ENCODE results near the gene BIVM.
"Not testable (repeated sequence)": the region's sequence is repeated elsewhere in the genome, so short reads cannot be mapped to it uniquely, and the experiment has no call there.

BIVM gene

GRCh38 chr13:102771298-102772041 is 27.4 kb upstream of the BIVM start:
- Histone ChIP-seq H3K9me3 (ENCODE audit: control insufficient read depth in 2 of 2, low read length in 2 of 2) (no peaks in the 10 kb centered on the region), H3K27me3 (ENCODE audit: control insufficient read depth in 2 of 2, insufficient read depth in 2 of 2, low read length in 2 of 2) (no peaks in the 10 kb centered on the region), H3K4me3 (ENCODE audit: low read length in 2 of 2) (no peak overlapping the region), H3K9ac (ENCODE audit: low read depth in 1 of 2, low read length in 2 of 2) (no peak overlapping the region), H3K36me3 (ENCODE audit: control insufficient read depth in 2 of 2, insufficient read depth in 2 of 2, low read length in 2 of 2) (peaks cover 0 to under 1% of the 10 kb centered on the region in 2 donors), H3K4me1 (ENCODE audit: control insufficient read depth in 2 of 2, insufficient read depth in 2 of 2, low read length in 2 of 2) (peaks cover 3 to 6% of the 10 kb centered on the region in 2 donors), H3K27ac (ENCODE audit: low read depth in 2 of 2, low read length in 2 of 2) (no peak overlapping the region)

- no peak overlapping the region for H3K9ac ChIP-seq (ENCODE audit: low read depth in 1 of 2, low read length in 2 of 2)
- H3K4me3 ChIP-seq (ENCODE audit: low read length in 2 of 2) = no peak overlapping the region
- peaks cover 3 to 6% of the 10 kb centered on the region in 2 donors for H3K4me1 ChIP-seq (ENCODE audit: control insufficient read depth in 2 of 2, insufficient read depth in 2 of 2, low read length in 2 of 2)
- no peaks in the 10 kb centered on the region for H3K36me3 ChIP-seq (ENCODE audit: control insufficient read depth in 2 of 2, insufficient read depth in 2 of 2, low read length in 2 of 2)
- H3K27ac ChIP-seq (ENCODE audit: low read depth in 2 of 2, low read length in 2 of 2) = no peak overlapping the region
- H3K27me3 ChIP-seq (ENCODE audit: control insufficient read depth in 2 of 2, insufficient read depth in 2 of 2, low read length in 2 of 2) = no peaks in the 10 kb centered on the region
- H3K9me3 ChIP-seq (ENCODE audit: control insufficient read depth in 2 of 2, low read length in 2 of 2) = no peaks in the 10 kb centered on the region
Measured at GRCh38 chr13:102772042-102772425, 26.9 kb upstream of the BIVM start.

GRCh38 chr13:102773441-102774213 is 25.3 kb upstream of the BIVM start, which contains the start of gene TEX30:
TEX30 (minus strand) TSS chr13:102773786; CDS start chr13:102770026, 3,760 bp downstream.
- Histone ChIP-seq H3K4me1 (ENCODE audit: control insufficient read depth in 2 of 2, insufficient read depth in 2 of 2, low read length in 2 of 2) (peaks cover 3 to 6% of the 10 kb centered on the region in 2 donors), H3K27me3 (ENCODE audit: control insufficient read depth in 2 of 2, insufficient read depth in 2 of 2, low read length in 2 of 2) (no peaks in the 10 kb centered on the region), H3K9me3 (ENCODE audit: control insufficient read depth in 2 of 2, low read length in 2 of 2) (no peaks in the 10 kb centered on the region), H3K9ac (ENCODE audit: low read depth in 1 of 2, low read length in 2 of 2) (peak within 1 kb of the TSS; percentile 76 to 85), H3K27ac (ENCODE audit: low read depth in 2 of 2, low read length in 2 of 2) (peak within 1 kb of the TSS; percentile 55 to 73), H3K36me3 (ENCODE audit: control insufficient read depth in 2 of 2, insufficient read depth in 2 of 2, low read length in 2 of 2) (no peaks in the 10 kb centered on the region), H3K4me3 (ENCODE audit: low read length in 2 of 2) (peak within 1 kb of the TSS; percentile 93 to 94)

- Histone ChIP-seq H3K36me3 (ENCODE audit: control insufficient read depth in 2 of 2, insufficient read depth in 2 of 2, low read length in 2 of 2) (no peaks in the 10 kb centered on the region), H3K9ac (ENCODE audit: low read depth in 1 of 2, low read length in 2 of 2) (peak overlapping the region in 1 of 2 donors; percentile 85), H3K27ac (ENCODE audit: low read depth in 2 of 2, low read length in 2 of 2) (peak overlapping the region; percentile 55 to 73), H3K4me1 (ENCODE audit: control insufficient read depth in 2 of 2, insufficient read depth in 2 of 2, low read length in 2 of 2) (peaks cover 3 to 6% of the 10 kb centered on the region in 2 donors), H3K27me3 (ENCODE audit: control insufficient read depth in 2 of 2, insufficient read depth in 2 of 2, low read length in 2 of 2) (no peaks in the 10 kb centered on the region), H3K9me3 (ENCODE audit: control insufficient read depth in 2 of 2, low read length in 2 of 2) (no peaks in the 10 kb centered on the region), H3K4me3 (ENCODE audit: low read length in 2 of 2) (peak overlapping the region; percentile 93 to 94)
Measured at GRCh38 chr13:102774214-102774568, 24.7 kb upstream of the BIVM start.

- H3K9me3 ChIP-seq (ENCODE audit: control insufficient read depth in 2 of 2, low read length in 2 of 2) = no peaks in the 10 kb centered on the region
- H3K27me3 ChIP-seq (ENCODE audit: control insufficient read depth in 2 of 2, insufficient read depth in 2 of 2, low read length in 2 of 2) = no peaks in the 10 kb centered on the region
- H3K27ac ChIP-seq (ENCODE audit: low read depth in 2 of 2, low read length in 2 of 2) = no peak overlapping the region
- H3K4me1 ChIP-seq (ENCODE audit: control insufficient read depth in 2 of 2, insufficient read depth in 2 of 2, low read length in 2 of 2) = peaks cover 3 to 6% of the 10 kb centered on the region in 2 donors
- H3K36me3 ChIP-seq (ENCODE audit: control insufficient read depth in 2 of 2, insufficient read depth in 2 of 2, low read length in 2 of 2) = no peaks in the 10 kb centered on the region
- no peak overlapping the region for H3K9ac ChIP-seq (ENCODE audit: low read depth in 1 of 2, low read length in 2 of 2)
- no peak overlapping the region for H3K4me3 ChIP-seq (ENCODE audit: low read length in 2 of 2)
Measured at GRCh38 chr13:102774591-102775520, 24.1 kb upstream of the BIVM start.

- Histone ChIP-seq H3K4me3 (ENCODE audit: low read length in 2 of 2) (no peak overlapping the region), H3K36me3 (ENCODE audit: control insufficient read depth in 2 of 2, insufficient read depth in 2 of 2, low read length in 2 of 2) (no peaks in the 10 kb centered on the region), H3K9ac (ENCODE audit: low read depth in 1 of 2, low read length in 2 of 2) (no peak overlapping the region), H3K9me3 (ENCODE audit: control insufficient read depth in 2 of 2, low read length in 2 of 2) (no peaks in the 10 kb centered on the region), H3K27ac (ENCODE audit: low read depth in 2 of 2, low read length in 2 of 2) (no peak overlapping the region), H3K27me3 (ENCODE audit: control insufficient read depth in 2 of 2, insufficient read depth in 2 of 2, low read length in 2 of 2) (no peaks in the 10 kb centered on the region), H3K4me1 (ENCODE audit: control insufficient read depth in 2 of 2, insufficient read depth in 2 of 2, low read length in 2 of 2) (peaks cover 3 to 6% of the 10 kb centered on the region in 2 donors)
Measured at GRCh38 chr13:102776271-102776670, 22.6 kb upstream of the BIVM start.

- Histone ChIP-seq H3K36me3 (ENCODE audit: control insufficient read depth in 2 of 2, insufficient read depth in 2 of 2, low read length in 2 of 2) (no peaks in the 10 kb centered on the region), H3K9ac (ENCODE audit: low read depth in 1 of 2, low read length in 2 of 2) (no peak overlapping the region), H3K4me3 (ENCODE audit: low read length in 2 of 2) (no peak overlapping the region), H3K27me3 (ENCODE audit: control insufficient read depth in 2 of 2, insufficient read depth in 2 of 2, low read length in 2 of 2) (no peaks in the 10 kb centered on the region), H3K27ac (ENCODE audit: low read depth in 2 of 2, low read length in 2 of 2) (no peak overlapping the region), H3K9me3 (ENCODE audit: control insufficient read depth in 2 of 2, low read length in 2 of 2) (no peaks in the 10 kb centered on the region), H3K4me1 (ENCODE audit: control insufficient read depth in 2 of 2, insufficient read depth in 2 of 2, low read length in 2 of 2) (peaks cover under 1 to 3% of the 10 kb centered on the region in 2 donors)
Measured at GRCh38 chr13:102777736-102778135, 21.2 kb upstream of the BIVM start.

- Histone ChIP-seq H3K27me3 (ENCODE audit: control insufficient read depth in 2 of 2, insufficient read depth in 2 of 2, low read length in 2 of 2) (no peaks in the 10 kb centered on the region), H3K36me3 (ENCODE audit: control insufficient read depth in 2 of 2, insufficient read depth in 2 of 2, low read length in 2 of 2) (no peaks in the 10 kb centered on the region), H3K27ac (ENCODE audit: low read depth in 2 of 2, low read length in 2 of 2) (no peak overlapping the region), H3K4me3 (ENCODE audit: low read length in 2 of 2) (no peak overlapping the region), H3K9me3 (ENCODE audit: control insufficient read depth in 2 of 2, low read length in 2 of 2) (no peaks in the 10 kb centered on the region), H3K4me1 (ENCODE audit: control insufficient read depth in 2 of 2, insufficient read depth in 2 of 2, low read length in 2 of 2) (no peaks in the 10 kb centered on the region), H3K9ac (ENCODE audit: low read depth in 1 of 2, low read length in 2 of 2) (no peak overlapping the region)
Measured at GRCh38 chr13:102779436-102780159, 19.3 kb upstream of the BIVM start.

GRCh38 chr13:102780656-102781055 is 18.3 kb upstream of the BIVM start:
- H3K27me3 ChIP-seq (ENCODE audit: control insufficient read depth in 2 of 2, insufficient read depth in 2 of 2, low read length in 2 of 2); H3K9me3 ChIP-seq (ENCODE audit: control insufficient read depth in 2 of 2, low read length in 2 of 2); H3K9ac ChIP-seq (ENCODE audit: low read depth in 1 of 2, low read length in 2 of 2); H3K4me3 ChIP-seq (ENCODE audit: low read length in 2 of 2); H3K4me1 ChIP-seq (ENCODE audit: control insufficient read depth in 2 of 2, insufficient read depth in 2 of 2, low read length in 2 of 2); H3K36me3 ChIP-seq (ENCODE audit: control insufficient read depth in 2 of 2, insufficient read depth in 2 of 2, low read length in 2 of 2); H3K27ac ChIP-seq (ENCODE audit: low read depth in 2 of 2, low read length in 2 of 2): not testable (repeated sequence)
